GM23338 (cell line): ENCODE results near the gene GABRQ. TPM values are rescaled to one million over a fixed set of nuclear protein-coding genes. Genes with fewer than 3 reads are reported as not detected.

ENCODE experiments used
- ATAC-seq: fragments of 200-7000 bp; cut with Tn5 transposase; 3 replicates; pipeline ENCODE4 v1.9.1; 2020
- DNase-seq: peaks from one replicate; pipeline ENCODE4 v3.0.0-alpha.2; 2015; ENCODE audit warnings: low spot score
- H2AFZ ChIP-seq: fragments of 200-600 bp; sonication (generic); 2 replicates; pipeline ENCODE4 v1.8.0; 2016; ENCODE audit warnings: antibody characterized with exemption, mild to moderate bottlenecking, moderate library complexity
- H3F3A ChIP-seq: fragments of 200-600 bp; sonication (generic); replicated peaks from 2 replicates; pipeline ENCODE4 v1.8.0; 2017; ENCODE audit warnings: antibody characterized with exemption, mixed run types, low read depth
- H3K27ac ChIP-seq: fragments of 200-600 bp; sonication (generic); 2 replicates; pipeline ENCODE4 v1.6.1; 2016; ENCODE audit warnings: low read depth
- H3K27me3 ChIP-seq: fragments of 200-600 bp; sonication (generic); 2 replicates; pipeline ENCODE4 v1.8.0; 2016; ENCODE audit warnings: mild to moderate bottlenecking, mixed run types, moderate library complexity; ENCODE audit not compliant: insufficient read depth
- H3K36me3 ChIP-seq: fragments of 200-600 bp; sonication (generic); 2 replicates; pipeline ENCODE4 v1.8.0; 2016; ENCODE audit warnings: mild to moderate bottlenecking; ENCODE audit not compliant: insufficient read depth
- H3K4me1 ChIP-seq: fragments of 200-600 bp; sonication (generic); 2 replicates; pipeline ENCODE4 v1.8.0; 2016; ENCODE audit warnings: mild to moderate bottlenecking, moderate library complexity; ENCODE audit not compliant: insufficient read depth
- H3K4me2 ChIP-seq: fragments of 200-600 bp; sonication (generic); 2 replicates; pipeline ENCODE4 v1.7.1; 2017; ENCODE audit warnings: mixed run types
- H3K4me3 ChIP-seq: fragments of 200-600 bp; sonication (generic); 2 replicates; pipeline ENCODE4 v1.6.1; 2016; ENCODE audit warnings: mixed run types
- H3K79me2 ChIP-seq: fragments of 200-600 bp; sonication (generic); replicated peaks from 2 replicates; pipeline ENCODE4 v1.8.0; 2017; ENCODE audit warnings: mild to moderate bottlenecking; ENCODE audit not compliant: insufficient read depth
- H3K9me2 ChIP-seq: fragments of 200-600 bp; sonication (generic); 2 replicates; pipeline ENCODE4 v1.8.0; 2017; ENCODE audit not compliant: insufficient read depth
- H4K20me1 ChIP-seq: fragments of 200-600 bp; sonication (generic); replicated peaks from 2 replicates; pipeline ENCODE4 v1.8.0; 2017; ENCODE audit warnings: mild to moderate bottlenecking; ENCODE audit not compliant: insufficient read depth
- H3K27ac Mint-ChIP-seq: 2 replicates; pipeline ENCODE4 v1.8.0; 2020; ENCODE audit warnings: inconsistent platforms, mild to moderate bottlenecking, moderate library complexity, mixed read lengths
- H3K27me3 Mint-ChIP-seq: 3 replicates; pipeline ENCODE4 v1.8.0; 2022; ENCODE audit warnings: low read depth, mild to moderate bottlenecking, moderate library complexity, mixed read lengths, inconsistent platforms; ENCODE audit not compliant: insufficient read depth, poor library complexity
- H3K36me3 Mint-ChIP-seq: 3 replicates; pipeline ENCODE4 v1.8.0; 2021; ENCODE audit warnings: low read depth, mild to moderate bottlenecking, inconsistent platforms, moderate library complexity, mixed read lengths
- H3K4me1 Mint-ChIP-seq: 3 replicates; pipeline ENCODE4 v1.8.0; 2020; ENCODE audit warnings: mild to moderate bottlenecking, inconsistent platforms, mixed read lengths
- H3K4me3 Mint-ChIP-seq: 3 replicates; pipeline ENCODE4 v1.8.0; 2021; ENCODE audit warnings: moderate library complexity, mild to moderate bottlenecking, inconsistent platforms, mixed read lengths
- H3K9me3 Mint-ChIP-seq: 3 replicates; pipeline ENCODE4 v1.8.0; 2020; ENCODE audit warnings: moderate library complexity, mild to moderate bottlenecking, inconsistent platforms, mixed read lengths
- CREB1 ChIP-seq: fragments of 250-450 bp; sonication (Bioruptor Pico); IDR thresholded peaks from 2 replicates; pipeline ENCODE4 v1.5.0; 2020; ENCODE audit warnings: low read depth, mild to moderate bottlenecking, moderate library complexity
- EZH2 ChIP-seq: fragments of 200-600 bp; sonication (generic); IDR thresholded peaks from one replicate; pipeline ENCODE4 v1.8.0; 2017; ENCODE audit warnings: antibody characterized with exemption, mild to moderate bottlenecking, low read depth; ENCODE audit not compliant: unreplicated experiment
- EZH2phosphoT487 ChIP-seq: fragments of 200-600 bp; sonication (generic); IDR thresholded peaks from one replicate; pipeline ENCODE4 v1.8.1; 2018; ENCODE audit warnings: antibody characterized with exemption; ENCODE audit not compliant: unreplicated experiment
- JUNB ChIP-seq: IDR thresholded peaks from one replicate; pipeline ENCODE4 v1.6.1; 2016; ENCODE audit warnings: antibody characterized with exemption; ENCODE audit not compliant: unreplicated experiment
- NANOG ChIP-seq: IDR thresholded peaks from 2 replicates; pipeline ENCODE4 v1.6.1; 2016; ENCODE audit warnings: antibody characterized with exemption, borderline replicate concordance
- POLR2AphosphoS5 ChIP-seq: IDR thresholded peaks from 2 replicates; pipeline ENCODE4 v1.6.1; 2016; ENCODE audit warnings: antibody characterized with exemption, low read depth
- STAT1 ChIP-seq: IDR thresholded peaks from one replicate; pipeline ENCODE4 v1.6.1; 2016; ENCODE audit warnings: antibody characterized with exemption; ENCODE audit not compliant: unreplicated experiment
- ZNF114 ChIP-seq: fragments of 250-450 bp; sonication (Bioruptor Pico); IDR thresholded peaks from 2 replicates; pipeline ENCODE4 v1.5.0; 2020; ENCODE audit warnings: mild to moderate bottlenecking, moderate library complexity
- ZNF331 ChIP-seq: fragments of 250-450 bp; sonication (Bioruptor Pico); IDR thresholded peaks from 2 replicates; pipeline ENCODE4 v1.5.0; 2020; ENCODE audit warnings: low read depth, mild to moderate bottlenecking, moderate library complexity
- polyA plus RNA-seq: library from polyadenylated mRNA; unstranded; fragments of >200 nt; fragmentation: Nextera tagmentation; extraction: Ambion mirVana; gene quantifications from 2 replicates; pipeline ENCODE4 v1.2.1, GENCODE V29; 2016
- total RNA-seq: library from RNA; depleted of rRNA; stranded (reverse); fragments of >200 nt; shearing (Covaris generic); gene quantifications from 2 replicates; pipeline ENCODE4 v1.2.3, GENCODE V29; 2014
- TF ChIP-seq, protein P1 (sequence below): IDR thresholded peaks from one replicate; pipeline ENCODE4 v1.6.1; 2018; ENCODE audit warnings: antibody characterized with exemption; ENCODE audit not compliant: unreplicated experiment
- TF ChIP-seq, protein P2 (sequence below), 2 experiments: fragments of 200-600 bp in 1 of 2; sonication (generic) in 1 of 2; conservative IDR thresholded peaks; 2 replicates each; pipeline versions ENCODE4 v1.5.1 to v1.6.1; 2016 to 2017; ENCODE audit warnings: antibody characterized with exemption in 2 of 2, low read depth in 2 of 2, mild to moderate bottlenecking in 2 of 2, moderate library complexity in 1 of 2
- TF ChIP-seq, protein P3 (sequence below): fragments of 250-450 bp; sonication (Bioruptor Pico); IDR thresholded peaks from 2 replicates; pipeline ENCODE4 v1.5.0; 2020; ENCODE audit warnings: mild to moderate bottlenecking, moderate library complexity

The GABRQ gene
- total and polyA plus RNA-seq, 2 experiments from 2014 or later: 2.2 to 7.8 TPM

DNA sequence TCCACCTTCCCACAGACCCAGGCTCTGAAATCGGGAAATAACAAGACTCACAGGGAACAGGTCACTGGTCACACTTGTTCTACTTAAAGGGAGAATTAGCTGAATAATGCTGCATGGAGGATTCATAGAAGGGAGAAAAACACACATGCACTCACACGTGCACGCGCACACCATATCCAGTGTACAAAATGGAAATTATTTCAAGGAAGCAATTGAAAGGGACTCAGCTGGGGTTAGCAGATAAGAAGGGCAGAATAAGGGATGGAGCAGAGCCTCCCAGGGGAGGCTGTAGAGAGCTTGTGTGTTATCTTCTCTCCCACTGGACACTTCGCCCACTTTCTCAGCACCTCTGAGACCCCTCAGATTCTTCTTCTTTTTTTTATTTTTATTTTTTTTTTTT, 10.3 kb downstream of the GABRQ start:
- no peak overlapping the region for H3K27ac ChIP-seq
- ATAC-seq (no peak), DNase-seq (no peak)
- H3K4me3 Mint-ChIP-seq: no peak overlapping the region
- no peaks in the 10 kb centered on the region; the same call in 1 of the 2 replicates for H3K36me3 ChIP-seq
- peaks cover 3% of the 10 kb centered on the region; the same call in 1 of the 2 replicates for H3K4me1 ChIP-seq
- no peaks in the 10 kb centered on the region for H3K79me2 ChIP-seq
- no peak overlapping the region for H3K4me2 ChIP-seq
- TF ChIP-seq STAT1 (no peak), NANOG (no peak), CREB1 (no peak), EZH2phosphoT487 (no peak), ZNF114 (no peak)
- no peak overlapping the region for H3K27ac Mint-ChIP-seq
- H3K9me3 Mint-ChIP-seq: no peaks in the 10 kb centered on the region
- no peak overlapping the region for H2AFZ ChIP-seq
- H3K9me2 ChIP-seq: no peaks in the 10 kb centered on the region
- no peaks in the 10 kb centered on the region for H3K27me3 ChIP-seq
- peaks cover 2% of the 10 kb centered on the region for H3K27me3 Mint-ChIP-seq
- H3K4me3 ChIP-seq: no peak overlapping the region
- no peaks in the 10 kb centered on the region for H4K20me1 ChIP-seq
- peaks cover 50% of the 10 kb centered on the region for H3K36me3 Mint-ChIP-seq
- H3K4me1 Mint-ChIP-seq: no peaks in the 10 kb centered on the region
- no peaks in the 10 kb centered on the region for H3F3A ChIP-seq

DNA sequence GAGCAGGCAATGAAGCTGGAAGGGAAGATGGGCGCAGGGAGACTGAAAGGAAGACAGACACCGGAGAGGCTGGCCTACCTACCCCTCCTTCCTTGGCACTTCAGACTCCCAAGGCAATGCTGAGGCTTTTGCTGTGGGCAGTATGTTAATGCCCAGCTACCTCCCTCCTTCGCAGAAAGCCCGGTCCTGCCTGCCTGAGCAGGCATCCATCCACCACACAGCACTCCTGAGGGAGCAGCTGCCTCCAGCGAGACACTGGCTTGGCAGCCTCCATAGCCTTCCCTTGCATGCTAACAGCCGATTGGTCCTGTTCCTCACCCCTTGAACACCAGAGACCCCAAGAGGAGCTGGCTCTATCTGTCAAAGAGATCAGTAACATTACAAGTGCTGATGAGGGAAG, 14.4 kb downstream of the GABRQ start:
- Histone ChIP-seq H3K27me3 (no peaks in the 10 kb centered on the region), H3K4me2 (no peak overlapping the region), H3K4me3 (no peak overlapping the region), H3K4me1 (no peaks in the 10 kb centered on the region), H4K20me1 (no peaks in the 10 kb centered on the region), H2AFZ (no peak overlapping the region), H3K27ac (no peak overlapping the region), H3K9me2 (no peaks in the 10 kb centered on the region), H3F3A (no peaks in the 10 kb centered on the region), H3K79me2 (no peaks in the 10 kb centered on the region), H3K36me3 (no peaks in the 10 kb centered on the region)
- Mint-ChIP-seq H3K4me1 (no peaks in the 10 kb centered on the region), H3K36me3 (peaks cover 47% of the 10 kb centered on the region), H3K27ac (no peak overlapping the region), H3K4me3 (no peak overlapping the region), H3K27me3 (no peaks in the 10 kb centered on the region), H3K9me3 (no peaks in the 10 kb centered on the region)
- ATAC-seq (no peak), DNase-seq (no peak)
- TF ChIP-seq ZNF331 (CRISPR knock-in tag) (no peak), EZH2phosphoT487 (no peak), POLR2AphosphoS5 (no peak), NANOG (no peak), JUNB (no peak), ZNF114 (no peak), CREB1 (no peak), EZH2 (no peak)
- TF ChIP-seq, protein P1, sequence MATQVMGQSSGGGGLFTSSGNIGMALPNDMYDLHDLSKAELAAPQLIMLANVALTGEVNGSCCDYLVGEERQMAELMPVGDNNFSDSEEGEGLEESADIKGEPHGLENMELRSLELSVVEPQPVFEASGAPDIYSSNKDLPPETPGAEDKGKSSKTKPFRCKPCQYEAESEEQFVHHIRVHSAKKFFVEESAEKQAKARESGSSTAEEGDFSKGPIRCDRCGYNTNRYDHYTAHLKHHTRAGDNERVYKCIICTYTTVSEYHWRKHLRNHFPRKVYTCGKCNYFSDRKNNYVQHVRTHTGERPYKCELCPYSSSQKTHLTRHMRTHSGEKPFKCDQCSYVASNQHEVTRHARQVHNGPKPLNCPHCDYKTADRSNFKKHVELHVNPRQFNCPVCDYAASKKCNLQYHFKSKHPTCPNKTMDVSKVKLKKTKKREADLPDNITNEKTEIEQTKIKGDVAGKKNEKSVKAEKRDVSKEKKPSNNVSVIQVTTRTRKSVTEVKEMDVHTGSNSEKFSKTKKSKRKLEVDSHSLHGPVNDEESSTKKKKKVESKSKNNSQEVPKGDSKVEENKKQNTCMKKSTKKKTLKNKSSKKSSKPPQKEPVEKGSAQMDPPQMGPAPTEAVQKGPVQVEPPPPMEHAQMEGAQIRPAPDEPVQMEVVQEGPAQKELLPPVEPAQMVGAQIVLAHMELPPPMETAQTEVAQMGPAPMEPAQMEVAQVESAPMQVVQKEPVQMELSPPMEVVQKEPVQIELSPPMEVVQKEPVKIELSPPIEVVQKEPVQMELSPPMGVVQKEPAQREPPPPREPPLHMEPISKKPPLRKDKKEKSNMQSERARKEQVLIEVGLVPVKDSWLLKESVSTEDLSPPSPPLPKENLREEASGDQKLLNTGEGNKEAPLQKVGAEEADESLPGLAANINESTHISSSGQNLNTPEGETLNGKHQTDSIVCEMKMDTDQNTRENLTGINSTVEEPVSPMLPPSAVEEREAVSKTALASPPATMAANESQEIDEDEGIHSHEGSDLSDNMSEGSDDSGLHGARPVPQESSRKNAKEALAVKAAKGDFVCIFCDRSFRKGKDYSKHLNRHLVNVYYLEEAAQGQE: no peak
- TF ChIP-seq, protein P2, sequence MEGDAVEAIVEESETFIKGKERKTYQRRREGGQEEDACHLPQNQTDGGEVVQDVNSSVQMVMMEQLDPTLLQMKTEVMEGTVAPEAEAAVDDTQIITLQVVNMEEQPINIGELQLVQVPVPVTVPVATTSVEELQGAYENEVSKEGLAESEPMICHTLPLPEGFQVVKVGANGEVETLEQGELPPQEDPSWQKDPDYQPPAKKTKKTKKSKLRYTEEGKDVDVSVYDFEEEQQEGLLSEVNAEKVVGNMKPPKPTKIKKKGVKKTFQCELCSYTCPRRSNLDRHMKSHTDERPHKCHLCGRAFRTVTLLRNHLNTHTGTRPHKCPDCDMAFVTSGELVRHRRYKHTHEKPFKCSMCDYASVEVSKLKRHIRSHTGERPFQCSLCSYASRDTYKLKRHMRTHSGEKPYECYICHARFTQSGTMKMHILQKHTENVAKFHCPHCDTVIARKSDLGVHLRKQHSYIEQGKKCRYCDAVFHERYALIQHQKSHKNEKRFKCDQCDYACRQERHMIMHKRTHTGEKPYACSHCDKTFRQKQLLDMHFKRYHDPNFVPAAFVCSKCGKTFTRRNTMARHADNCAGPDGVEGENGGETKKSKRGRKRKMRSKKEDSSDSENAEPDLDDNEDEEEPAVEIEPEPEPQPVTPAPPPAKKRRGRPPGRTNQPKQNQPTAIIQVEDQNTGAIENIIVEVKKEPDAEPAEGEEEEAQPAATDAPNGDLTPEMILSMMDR (conservative IDR thresholded peaks at IDR 0.05; ENCODE audit: low read depth in 2 of 2): no peak
- TF ChIP-seq, protein P3, sequence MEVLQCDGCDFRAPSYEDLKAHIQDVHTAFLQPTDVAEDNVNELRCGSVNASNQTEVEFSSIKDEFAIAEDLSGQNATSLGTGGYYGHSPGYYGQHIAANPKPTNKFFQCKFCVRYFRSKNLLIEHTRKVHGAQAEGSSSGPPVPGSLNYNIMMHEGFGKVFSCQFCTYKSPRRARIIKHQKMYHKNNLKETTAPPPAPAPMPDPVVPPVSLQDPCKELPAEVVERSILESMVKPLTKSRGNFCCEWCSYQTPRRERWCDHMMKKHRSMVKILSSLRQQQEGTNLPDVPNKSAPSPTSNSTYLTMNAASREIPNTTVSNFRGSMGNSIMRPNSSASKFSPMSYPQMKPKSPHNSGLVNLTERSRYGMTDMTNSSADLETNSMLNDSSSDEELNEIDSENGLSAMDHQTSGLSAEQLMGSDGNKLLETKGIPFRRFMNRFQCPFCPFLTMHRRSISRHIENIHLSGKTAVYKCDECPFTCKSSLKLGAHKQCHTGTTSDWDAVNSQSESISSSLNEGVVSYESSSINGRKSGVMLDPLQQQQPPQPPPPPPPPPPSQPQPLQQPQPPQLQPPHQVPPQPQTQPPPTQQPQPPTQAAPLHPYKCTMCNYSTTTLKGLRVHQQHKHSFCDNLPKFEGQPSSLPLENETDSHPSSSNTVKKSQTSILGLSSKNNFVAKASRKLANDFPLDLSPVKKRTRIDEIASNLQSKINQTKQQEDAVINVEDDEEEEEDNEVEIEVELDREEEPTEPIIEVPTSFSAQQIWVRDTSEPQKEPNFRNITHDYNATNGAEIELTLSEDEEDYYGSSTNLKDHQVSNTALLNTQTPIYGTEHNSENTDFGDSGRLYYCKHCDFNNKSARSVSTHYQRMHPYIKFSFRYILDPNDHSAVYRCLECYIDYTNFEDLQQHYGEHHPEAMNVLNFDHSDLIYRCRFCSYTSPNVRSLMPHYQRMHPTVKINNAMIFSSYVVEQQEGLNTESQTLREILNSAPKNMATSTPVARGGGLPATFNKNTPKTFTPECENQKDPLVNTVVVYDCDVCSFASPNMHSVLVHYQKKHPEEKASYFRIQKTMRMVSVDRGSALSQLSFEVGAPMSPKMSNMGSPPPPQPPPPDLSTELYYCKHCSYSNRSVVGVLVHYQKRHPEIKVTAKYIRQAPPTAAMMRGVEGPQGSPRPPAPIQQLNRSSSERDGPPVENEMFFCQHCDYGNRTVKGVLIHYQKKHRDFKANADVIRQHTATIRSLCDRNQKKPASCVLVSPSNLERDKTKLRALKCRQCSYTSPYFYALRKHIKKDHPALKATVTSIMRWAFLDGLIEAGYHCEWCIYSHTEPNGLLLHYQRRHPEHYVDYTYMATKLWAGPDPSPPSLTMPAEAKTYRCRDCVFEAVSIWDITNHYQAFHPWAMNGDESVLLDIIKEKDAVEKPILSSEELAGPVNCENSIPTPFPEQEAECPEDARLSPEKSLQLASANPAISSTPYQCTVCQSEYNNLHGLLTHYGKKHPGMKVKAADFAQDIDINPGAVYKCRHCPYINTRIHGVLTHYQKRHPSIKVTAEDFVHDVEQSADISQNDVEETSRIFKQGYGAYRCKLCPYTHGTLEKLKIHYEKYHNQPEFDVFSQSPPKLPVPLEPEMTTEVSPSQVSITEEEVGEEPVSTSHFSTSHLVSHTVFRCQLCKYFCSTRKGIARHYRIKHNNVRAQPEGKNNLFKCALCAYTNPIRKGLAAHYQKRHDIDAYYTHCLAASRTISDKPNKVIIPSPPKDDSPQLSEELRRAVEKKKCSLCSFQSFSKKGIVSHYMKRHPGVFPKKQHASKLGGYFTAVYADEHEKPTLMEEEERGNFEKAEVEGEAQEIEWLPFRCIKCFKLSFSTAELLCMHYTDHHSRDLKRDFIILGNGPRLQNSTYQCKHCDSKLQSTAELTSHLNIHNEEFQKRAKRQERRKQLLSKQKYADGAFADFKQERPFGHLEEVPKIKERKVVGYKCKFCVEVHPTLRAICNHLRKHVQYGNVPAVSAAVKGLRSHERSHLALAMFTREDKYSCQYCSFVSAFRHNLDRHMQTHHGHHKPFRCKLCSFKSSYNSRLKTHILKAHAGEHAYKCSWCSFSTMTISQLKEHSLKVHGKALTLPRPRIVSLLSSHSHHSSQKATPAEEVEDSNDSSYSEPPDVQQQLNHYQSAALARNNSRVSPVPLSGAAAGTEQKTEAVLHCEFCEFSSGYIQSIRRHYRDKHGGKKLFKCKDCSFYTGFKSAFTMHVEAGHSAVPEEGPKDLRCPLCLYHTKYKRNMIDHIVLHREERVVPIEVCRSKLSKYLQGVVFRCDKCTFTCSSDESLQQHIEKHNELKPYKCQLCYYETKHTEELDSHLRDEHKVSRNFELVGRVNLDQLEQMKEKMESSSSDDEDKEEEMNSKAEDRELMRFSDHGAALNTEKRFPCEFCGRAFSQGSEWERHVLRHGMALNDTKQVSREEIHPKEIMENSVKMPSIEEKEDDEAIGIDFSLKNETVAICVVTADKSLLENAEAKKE (CRISPR knock-in tag): no peak
